Fibroblast of villous mesenchyme (primary cell): ENCODE results near the gene P2RX5. TPM values are rescaled to one million over a fixed set of nuclear protein-coding genes. Genes with fewer than 3 reads are reported as not detected.

Experiments used
- DNase-seq: peaks from one replicate; pipeline ENCODE4 v3.0.0-alpha.2; 2010; ENCODE audit warnings: low read depth
- H3K4me3 ChIP-seq: 2 replicates; pipeline ENCODE4 v1.5.1; 2011; ENCODE audit warnings: low read depth, mild to moderate bottlenecking, low read length
- total RNA-seq: library from RNA; depleted of rRNA; stranded (reverse); fragments of >200 nt; gene quantifications from 2 replicates; pipeline ENCODE4 v1.2.3, GENCODE V29; 2012
- TF ChIP-seq, protein P1 (sequence below): IDR thresholded peaks from 2 replicates; pipeline ENCODE4 v1.5.1; 2012; ENCODE audit warnings: low read depth, mild to moderate bottlenecking, low read length; ENCODE audit not compliant: insufficient read depth

P2RX5 gene
- total RNA-seq, 1 donor, result 2.2 TPM

GRCh38 chr17:3723556-3724377 is 27.8 kb upstream of the P2RX5 start, which contains the start of gene HASPIN:
Gene HASPIN, plus strand, starts transcription at chr17:3723903. Its CDS starts 33 bp downstream, at chr17:3723936.
- peak; percentile 89 for DNase-seq
- TF ChIP-seq, protein P1, sequence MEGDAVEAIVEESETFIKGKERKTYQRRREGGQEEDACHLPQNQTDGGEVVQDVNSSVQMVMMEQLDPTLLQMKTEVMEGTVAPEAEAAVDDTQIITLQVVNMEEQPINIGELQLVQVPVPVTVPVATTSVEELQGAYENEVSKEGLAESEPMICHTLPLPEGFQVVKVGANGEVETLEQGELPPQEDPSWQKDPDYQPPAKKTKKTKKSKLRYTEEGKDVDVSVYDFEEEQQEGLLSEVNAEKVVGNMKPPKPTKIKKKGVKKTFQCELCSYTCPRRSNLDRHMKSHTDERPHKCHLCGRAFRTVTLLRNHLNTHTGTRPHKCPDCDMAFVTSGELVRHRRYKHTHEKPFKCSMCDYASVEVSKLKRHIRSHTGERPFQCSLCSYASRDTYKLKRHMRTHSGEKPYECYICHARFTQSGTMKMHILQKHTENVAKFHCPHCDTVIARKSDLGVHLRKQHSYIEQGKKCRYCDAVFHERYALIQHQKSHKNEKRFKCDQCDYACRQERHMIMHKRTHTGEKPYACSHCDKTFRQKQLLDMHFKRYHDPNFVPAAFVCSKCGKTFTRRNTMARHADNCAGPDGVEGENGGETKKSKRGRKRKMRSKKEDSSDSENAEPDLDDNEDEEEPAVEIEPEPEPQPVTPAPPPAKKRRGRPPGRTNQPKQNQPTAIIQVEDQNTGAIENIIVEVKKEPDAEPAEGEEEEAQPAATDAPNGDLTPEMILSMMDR, result peak; percentile 40
- peak within 1 kb of the TSS; percentile 92 for H3K4me3 ChIP-seq

DNA sequence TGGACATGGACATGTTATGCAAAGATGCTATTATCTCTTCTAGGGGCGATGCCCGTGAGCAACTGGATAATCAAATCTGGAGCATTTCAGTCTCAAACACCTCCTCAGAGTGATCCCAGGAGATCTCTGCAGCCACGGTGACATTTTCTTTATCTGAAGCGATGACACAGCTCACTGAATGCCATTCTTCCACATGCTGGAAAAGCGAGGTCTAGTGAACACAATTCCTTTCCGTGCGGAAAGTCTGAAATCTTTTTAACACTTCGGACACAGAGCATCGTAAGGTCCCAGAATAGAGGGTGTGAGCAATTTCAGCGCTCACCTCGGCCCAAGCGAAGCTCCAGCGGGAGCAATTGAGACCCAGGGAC is 27.2 kb upstream of the P2RX5 start:
- H3K4me3 ChIP-seq, result peak overlapping the region; percentile 92
- TF ChIP-seq, protein P1, result no peak
- DNase-seq, result no peak

- no peak for DNase-seq
- TF ChIP-seq, protein P1, result no peak
- H3K4me3 ChIP-seq, result peak overlapping the region; percentile 92
Measured at GRCh38 chr17:3722716-3723115, 26.8 kb upstream of the P2RX5 start.

GRCh38 chr17:3719265-3719664 is 23.3 kb upstream of the P2RX5 start:
- no peak overlapping the region for H3K4me3 ChIP-seq
- TF ChIP-seq, protein P1, result no peak
- peak; percentile 27 for DNase-seq

- TF ChIP-seq, protein P1, result no peak
- peak; percentile 37 for DNase-seq
- no peak overlapping the region for H3K4me3 ChIP-seq
Measured at GRCh38 chr17:3718201-3718600, 22.2 kb upstream of the P2RX5 start.

- DNase-seq, result no peak
- H3K4me3 ChIP-seq, result no peak overlapping the region
- TF ChIP-seq, protein P1, result no peak
Measured at GRCh38 chr17:3715296-3715695, 19.3 kb upstream of the P2RX5 start.
